GOT3 (cell line): ENCODE data around the gene XRCC5.
"Not testable (repeated sequence)": the region's sequence is repeated elsewhere in the genome, so short reads cannot be mapped to it uniquely, and the experiment has no call there.

Source experiments
- DNase-seq: peaks from one replicate; lab custom pipeline; 2025; ENCODE audit warnings: mixed read lengths; lab: John Stamatoyannopoulos, UW

Gene XRCC5

DNA sequence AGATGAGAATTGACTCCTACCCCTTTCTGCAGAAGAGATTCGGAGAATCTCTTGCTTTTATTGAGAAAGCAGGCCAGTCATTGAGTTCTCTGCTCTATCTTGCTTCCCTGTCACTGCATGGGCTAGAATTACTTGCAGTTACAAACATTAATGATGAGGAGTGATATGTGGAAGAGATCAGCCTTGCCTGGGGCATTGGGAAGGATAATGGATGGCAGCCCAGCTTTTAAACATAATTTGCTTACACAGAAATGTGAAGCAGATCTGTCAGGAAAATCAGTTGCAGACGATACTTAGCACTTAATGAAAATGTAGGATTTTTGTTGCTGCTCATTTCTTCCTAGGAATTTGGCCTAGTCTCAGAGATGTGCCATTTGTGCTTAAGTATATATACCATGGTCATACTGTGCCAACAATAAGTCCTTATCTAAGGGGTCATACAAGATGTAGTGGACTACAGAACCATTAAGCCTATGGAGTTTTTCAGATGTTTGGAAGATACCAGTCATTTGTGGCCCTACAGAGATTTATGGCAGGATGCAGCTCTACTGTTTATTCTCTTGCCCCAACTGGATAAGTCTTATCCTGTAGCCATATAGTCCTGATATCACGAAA is 92.7 kb downstream of the XRCC5 start:
- no peak for DNase-seq

DNA sequence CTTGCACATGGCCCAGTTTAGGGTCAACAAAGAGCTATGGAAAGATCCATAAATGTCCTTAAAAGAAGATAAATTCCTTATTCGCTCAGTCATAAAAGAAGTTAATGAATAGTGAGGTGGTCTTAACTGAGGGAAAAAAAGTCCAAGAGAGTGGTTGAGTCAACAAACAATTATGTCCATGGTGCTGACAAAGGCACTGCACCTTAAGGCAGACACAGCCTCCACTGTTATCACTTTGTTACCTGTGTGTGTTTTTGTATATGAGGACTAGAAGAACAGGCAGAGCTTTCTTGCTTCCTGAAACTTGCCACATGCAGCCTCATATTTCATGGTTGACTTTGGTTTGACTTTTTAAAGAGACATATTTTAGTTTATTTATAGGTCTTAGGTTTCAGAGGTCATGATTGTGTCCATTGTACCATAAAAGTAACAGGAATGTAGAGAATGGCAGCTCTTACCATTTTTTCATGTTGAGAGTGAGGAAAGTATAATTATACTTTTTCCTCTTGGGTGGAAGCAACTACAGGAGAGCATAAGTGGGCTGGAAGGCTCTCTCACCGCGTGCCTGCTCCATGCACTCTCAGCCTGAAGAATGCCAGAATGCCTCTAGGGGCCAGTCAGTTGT is 93.6 kb downstream of the XRCC5 start:
- no peak for DNase-seq

DNA sequence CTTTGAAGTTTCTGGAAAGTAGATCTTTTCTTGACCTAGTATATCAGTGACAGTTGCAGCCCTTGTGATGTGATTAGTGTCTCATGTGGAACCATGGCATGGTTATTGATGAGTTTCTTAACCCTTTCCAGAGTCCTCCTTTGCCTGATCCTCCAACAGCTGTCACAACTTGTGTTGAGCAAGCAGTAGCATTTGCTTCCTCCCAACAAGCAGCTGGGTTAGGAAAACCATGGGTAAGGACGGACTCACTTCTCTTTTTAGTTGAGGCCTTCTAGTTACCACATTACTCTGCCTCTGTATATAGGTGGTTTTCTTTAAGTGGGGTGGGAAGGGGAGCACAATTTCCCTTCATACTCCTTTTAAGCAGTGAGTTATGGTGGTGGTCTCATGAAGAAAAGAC is 96.3 kb downstream of the XRCC5 start:
- no peak for DNase-seq

DNA sequence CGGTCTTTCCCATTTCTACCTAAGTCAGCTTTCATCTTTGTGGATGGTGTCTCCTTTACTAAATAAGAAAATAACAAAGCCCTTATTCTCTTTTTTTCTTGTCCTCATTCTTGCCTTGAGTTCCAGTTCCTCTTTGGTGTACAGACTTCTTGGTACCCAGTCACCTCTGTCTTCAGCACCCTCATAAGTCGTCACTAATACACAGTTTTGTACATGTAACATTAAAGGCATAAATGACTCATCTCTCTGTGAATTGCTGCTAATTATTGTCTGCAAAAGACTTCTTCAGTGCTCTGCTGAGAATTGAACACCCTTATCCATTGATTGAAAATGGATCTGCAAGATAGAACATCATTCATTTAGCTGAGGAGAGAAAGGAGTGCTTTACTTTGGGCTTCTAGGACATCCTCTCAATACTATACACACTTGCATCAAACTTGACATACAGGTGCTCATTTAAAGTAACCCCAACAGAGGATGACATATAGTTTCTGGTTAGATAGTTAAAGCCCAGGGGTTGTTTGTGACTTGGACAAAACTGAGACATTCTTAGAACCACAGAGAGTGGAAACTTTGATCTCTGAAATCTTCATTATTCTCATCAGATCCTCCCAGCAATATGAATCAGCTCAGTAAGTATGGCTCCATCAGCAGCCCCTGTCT is 97.0 kb downstream of the XRCC5 start:
- no peak for DNase-seq

DNA sequence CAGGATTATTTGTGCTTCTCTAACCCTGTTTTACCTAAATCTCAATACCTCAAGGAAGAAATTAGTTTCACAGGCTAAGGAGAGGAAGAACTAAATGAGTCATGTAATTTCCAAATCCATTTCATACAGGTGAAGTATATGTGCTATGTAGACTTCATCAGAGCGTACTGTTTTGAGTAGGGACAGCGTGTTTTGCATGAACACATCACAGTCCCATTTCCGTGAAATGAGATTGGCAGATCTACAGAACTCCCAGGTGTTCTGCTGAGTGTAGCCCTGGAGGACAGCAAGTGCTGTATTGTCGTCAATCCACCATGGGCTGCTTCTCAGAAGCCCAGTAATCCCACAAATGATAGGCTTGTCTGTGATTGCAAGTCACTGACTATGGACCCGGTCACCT is 97.7 kb downstream of the XRCC5 start:
- no peak for DNase-seq

DNA sequence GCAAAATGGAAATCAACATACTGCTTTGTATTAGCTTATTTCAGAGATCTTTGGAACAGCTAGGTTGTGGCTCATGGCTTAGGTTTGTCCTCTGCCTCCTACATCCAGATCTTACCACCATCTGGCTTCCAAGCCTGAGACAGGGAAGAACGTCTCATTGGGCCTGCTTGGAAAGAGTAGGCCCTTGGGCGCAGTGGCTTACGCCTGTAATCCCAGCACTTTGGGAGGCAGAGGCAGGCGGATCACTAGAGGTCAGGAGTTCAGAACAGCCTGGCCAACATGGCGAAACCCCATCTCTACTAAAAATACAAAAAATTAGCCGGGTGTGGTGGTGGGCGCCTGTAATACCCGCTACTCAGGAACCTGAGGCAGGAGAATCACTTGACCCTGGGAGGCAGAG is 99.5 kb downstream of the XRCC5 start:
- not testable (repeated sequence) for DNase-seq

DNA sequence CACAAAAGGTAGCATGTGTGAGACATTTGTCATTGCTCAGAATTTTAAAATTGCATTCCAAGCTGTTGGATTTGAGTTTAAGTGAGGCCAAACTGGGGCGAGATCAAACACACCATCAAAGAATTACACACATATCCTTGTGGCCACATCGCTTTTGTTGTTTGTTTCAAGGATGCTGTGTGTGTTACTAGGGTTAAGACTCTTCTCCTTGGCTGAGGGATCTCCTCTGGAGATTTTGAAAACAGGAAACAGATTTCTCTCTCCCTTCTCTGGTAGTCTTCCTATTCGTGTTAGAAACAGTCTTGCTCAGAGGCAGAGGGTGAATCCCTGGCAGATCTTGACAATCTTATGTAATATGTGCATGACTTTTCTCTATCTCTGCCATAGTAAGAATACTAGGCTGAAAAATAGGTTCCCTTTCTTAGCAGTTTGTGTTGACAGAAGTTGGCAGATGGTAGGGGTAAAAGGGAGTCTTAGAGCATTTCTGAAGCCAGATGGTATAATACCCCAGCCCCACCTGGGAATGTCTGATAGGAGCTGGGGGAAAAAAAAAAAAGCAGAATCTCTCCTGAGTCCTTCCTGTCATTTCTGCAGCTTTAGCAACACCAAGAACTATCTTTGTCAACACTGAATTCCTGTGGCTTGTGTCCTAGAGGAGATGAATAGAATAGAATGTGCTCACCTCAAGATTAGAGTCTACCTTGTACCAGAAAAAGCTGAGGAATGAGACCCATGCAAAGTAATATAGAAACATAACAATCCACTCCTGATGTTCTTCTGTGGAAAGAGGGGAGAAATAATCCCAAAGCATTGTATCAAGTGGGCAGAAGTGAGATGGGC is 101.8 kb downstream of the XRCC5 start:
- no peak for DNase-seq

DNA sequence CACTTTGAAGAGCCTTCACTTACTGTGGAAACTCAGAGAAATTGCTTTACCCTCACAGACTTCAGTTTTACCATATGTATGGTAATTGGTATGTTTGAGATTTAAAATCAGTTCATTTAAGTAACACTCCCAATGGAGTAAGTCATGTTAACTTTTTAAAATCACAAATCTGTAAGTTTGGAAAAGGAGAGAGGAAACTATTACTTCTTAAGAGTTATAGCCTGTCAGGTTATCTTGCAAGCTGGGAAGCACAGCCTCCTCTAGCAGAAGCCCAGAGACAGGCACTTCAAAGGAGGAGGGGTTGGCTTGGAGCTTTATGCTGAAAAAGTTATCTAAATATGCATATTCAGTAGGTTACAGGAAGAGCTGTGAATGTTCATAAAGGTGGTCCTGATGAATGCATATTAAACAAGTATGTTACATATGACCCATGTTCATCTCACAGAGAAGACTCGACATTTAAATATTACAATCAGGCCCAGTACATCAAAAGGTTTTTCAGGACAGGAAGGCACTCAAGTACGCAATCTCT is 102.5 kb downstream of the XRCC5 start:
- no peak for DNase-seq

DNA sequence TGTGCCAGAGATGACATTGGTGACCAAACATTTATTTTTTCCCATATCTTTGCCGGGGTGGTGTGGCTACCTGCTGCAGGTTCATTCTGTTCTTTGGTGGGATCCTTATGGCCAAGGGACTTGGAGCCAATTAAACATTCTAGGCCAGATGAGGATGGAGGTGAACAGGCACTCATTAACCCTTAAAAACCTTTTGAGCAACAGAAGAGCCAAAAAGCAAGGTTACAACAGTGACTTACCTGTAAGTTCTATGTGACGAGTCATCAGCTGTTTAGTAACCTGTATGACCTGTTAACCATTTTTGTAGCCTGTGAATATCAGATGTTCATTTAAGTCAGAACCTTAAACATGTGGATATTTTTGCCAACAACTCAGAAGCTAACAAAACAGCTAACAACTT is 105.6 kb downstream of the XRCC5 start:
- no peak for DNase-seq

DNA sequence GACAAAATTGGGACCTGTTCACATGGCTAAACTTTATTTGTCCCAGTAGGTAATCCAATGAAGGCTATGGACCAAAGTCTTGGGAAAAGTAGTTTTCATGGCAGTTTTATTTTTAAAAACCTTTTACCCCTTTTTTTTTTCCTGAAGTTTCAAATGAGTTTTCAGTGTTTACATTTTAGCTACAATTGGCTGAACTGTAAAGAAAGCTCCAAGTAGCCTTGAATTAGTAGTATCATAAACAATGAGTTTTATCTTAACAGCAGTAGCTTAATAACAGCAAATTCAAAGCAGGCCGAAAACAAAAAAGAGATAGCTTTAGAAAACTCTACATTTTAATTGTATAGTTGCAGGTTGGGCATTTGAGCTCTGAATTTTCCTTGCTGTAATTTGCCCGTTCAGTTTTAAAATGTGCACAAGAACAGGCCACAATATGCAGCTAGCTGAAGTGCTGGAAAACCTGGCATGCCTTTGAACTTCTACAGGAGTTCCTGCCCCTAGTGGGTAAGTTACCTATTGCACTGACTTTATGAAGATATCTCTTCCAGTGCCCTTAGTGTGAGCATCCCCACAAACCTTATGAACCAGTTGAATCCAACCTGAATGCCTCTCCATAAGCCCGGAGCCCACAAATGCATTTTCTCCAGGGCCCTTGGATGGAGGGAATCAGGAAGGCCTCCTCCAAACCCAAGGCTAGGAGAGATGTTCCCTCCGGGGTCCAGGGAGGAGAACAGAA is 106.7 kb downstream of the XRCC5 start:
- no peak for DNase-seq

DNA sequence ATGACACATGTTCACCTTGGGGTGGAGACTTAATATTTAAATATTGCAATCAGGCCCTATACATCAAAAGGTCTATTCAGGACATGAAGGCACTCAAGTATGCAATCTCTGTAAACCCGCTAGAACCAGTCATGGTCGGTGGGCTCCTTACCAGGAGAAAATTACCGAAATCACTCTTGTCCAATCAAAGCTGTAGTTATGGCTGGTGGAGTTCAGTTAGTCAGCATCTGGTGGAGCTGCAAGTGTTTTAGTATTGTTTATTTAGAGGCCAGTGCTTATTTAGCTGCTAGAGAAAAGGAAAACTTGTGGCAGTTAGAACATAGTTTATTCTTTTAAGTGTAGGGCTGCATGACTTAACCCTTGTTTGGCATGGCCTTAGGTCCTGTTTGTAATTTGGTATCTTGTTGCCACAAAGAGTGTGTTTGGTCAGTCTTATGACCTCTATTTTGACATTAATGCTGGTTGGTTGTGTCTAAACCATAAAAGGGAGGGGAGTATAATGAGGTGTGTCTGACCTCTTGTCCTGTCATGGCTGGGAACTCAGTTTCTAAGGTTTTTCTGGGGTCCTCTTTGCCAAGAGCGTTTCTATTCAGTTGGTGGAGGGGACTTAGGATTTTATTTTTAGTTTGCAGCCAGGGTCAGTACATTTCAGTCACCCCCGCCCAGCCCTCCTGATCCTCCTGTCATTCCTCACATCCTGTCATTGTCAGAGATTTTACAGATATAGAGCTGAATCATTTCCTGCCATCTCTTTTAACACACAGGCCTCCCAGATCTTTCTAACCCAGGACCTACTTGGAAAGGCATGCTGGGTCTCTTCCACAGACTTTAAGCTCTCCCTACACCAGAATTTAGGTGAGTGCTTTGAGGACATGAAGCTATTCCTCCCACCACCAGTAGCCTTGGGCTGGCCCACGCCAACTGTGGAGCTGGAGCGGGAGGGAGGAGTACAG is 108.1 kb downstream of the XRCC5 start:
- no peak for DNase-seq

DNA sequence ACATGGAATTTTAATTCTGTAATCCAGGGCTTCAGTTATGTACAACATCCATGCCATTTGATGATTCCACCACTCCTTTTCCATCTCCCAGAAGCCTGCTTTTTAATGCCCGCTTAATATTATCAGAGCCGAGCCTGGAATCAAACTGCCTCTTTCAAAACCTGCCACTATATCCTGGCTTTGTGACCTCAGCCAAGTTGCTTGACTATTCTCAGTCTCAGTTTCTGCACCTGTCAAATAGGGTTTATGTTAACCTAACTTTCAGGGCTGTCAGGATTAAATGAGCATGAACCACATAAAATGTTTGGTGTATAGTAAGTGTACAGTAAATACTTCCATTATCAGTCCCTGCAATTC is 108.7 kb downstream of the XRCC5 start:
- no peak for DNase-seq

DNA sequence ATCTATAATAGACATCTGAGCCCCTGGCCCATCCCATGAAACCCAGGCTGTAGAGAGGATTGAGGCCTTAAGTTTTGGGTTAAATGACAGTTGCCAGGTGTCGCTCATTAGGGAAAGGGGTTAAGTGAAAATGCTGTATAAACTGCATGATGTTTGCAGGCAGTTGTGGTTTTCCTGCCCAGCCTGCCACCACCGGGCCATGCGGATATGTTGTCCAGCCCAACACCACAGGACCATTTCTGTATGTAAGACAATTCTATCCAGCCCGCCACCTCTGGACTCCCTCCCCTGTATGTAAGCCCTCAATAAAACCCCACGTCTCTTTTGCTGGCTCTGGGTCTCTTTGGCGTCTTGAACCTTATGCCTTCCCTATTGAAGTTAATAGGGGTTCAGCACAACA is 110.7 kb downstream of the XRCC5 start:
- DNase-seq, result no peak

DNA sequence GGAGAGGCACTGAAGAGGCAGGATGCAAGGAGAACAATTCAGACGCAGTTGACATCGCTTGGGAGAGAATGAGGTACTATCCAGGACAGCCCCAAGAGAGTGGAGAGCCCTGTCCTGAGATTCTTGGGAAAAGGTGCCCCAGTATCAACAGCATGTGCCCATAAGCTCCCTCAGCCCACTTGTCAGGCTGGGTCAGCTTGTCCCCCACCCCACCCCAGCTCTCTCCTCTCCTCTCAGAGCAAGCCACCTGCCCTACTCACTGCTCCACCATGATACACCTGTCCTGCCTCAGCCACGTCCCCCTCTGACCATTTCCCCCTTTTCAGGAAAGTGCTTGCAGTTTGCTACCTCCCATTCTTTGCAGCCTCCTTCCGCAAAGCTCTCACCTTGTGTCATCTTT is 111.8 kb downstream of the XRCC5 start:
- DNase-seq, result no peak

DNA sequence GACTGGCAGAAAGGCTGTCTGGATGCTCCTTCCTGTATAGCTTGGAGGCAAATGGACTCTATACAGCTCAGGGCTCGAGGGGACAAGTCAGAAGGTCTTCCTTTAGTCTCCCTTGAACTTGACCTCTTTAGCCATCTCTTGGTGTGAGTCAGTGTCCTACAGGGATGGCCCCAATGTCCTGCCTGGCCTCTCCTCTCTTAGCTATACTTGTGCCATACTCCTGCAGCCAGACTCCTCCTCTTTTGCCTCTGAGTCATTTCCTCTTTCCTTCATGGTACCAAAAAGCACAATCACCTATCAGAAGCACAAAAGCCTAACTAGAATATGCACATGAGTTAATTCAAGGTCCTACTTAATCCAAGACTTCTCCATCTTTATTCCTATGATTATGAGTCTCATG is 112.7 kb downstream of the XRCC5 start:
- no peak for DNase-seq

DNA sequence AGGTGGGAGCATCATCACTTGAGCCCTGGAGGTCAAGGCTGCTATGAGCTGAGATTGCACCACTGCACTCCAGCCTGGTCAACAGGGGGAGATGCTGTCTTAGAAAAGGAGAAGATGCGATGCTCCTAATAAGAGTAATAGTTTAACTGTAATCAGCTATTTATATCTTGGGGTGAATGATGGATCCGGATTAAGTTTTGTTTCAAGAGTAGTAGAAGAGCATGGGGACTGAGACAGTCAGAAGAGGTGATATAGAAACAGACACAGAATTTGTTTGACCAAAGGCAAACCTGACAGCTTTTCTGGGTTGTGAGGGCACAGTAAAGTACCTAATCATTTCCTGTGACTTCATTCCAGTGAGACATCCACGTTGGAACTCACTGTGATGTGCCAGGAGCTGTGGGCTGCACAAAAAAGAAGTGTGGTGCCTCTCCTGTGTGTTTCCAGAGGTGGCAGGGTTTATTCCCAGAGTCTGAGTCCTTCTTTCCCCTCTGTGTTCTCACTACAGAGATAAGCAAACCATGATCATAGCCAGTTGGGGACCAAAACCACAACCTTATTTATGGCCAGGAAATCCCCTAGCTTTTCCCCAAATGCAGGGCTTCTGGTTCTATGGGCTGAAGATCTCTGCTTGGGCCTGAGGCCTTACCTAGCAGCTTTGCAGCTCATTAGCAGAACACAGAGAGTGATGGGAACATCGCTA is 113.7 kb downstream of the XRCC5 start:
- no peak for DNase-seq

DNA sequence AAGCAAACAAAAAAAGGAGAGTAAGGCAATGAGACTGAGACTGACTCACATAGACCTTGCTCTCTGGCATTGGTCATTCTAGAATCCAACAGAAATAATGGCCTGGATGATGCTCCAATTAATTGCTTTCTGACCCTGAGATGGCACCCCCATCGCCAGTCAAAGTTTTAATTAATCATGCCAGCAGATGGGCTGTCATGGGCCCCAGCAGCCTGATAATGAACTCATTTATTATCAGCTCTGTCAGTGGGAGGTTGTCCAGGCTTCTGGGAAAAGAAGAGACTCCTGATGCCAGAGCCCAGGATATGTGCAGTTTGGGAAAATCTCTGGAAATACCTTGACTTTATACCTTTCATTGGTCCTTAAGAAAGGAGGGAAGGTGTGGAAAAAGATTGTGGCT is 115.2 kb downstream of the XRCC5 start:
- DNase-seq, result no peak

DNA sequence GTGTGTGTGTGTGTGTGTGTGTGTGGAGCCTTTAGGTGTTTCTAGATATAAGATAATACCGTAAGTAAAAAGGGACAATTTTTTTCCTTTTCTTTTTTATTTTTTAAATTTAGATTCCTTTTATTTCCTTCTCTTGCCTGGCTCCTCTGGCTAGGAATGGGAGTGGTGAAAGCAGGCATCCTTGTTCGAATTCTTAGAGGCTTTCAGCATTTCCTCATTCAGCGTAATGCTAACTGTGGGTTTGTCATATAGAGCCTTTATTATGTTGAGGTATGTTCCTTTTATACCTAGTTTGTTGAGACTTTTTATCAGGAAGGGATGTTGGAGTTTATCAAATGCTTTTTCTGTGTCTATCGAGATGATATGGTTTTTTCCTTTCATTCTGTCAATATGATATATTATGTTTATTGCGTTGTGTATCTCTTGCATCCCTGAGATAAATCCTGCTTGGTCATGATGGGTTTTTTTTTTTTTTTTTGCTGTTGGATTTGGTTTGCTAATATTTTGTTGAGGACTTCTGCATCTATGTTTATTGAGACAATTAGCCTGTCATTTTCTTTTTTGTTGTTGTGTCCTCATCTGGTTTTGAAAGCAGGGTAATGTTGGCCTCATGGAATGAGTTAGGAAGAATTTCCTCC is 120.2 kb downstream of the XRCC5 start:
- no peak for DNase-seq

DNA sequence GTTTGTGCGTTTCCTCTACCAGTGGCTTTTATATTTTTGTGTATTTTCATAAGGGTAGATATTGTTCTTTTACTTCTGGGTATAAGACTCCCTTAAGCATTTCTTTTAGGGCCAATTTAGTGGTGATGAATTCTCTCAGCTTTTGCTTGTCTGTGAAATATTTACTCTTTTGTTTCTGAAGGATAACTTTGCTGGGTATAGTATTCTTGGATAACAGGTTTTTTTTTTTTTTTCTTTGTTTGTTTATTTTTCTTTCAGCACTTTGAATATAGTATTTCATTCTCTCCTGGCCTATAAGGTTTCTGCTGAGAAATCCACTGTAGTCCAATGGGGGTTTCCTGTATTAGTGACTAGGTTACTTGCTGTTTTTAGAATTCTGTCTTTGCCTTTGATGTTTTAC is 122.7 kb downstream of the XRCC5 start:
- no peak for DNase-seq

DNA sequence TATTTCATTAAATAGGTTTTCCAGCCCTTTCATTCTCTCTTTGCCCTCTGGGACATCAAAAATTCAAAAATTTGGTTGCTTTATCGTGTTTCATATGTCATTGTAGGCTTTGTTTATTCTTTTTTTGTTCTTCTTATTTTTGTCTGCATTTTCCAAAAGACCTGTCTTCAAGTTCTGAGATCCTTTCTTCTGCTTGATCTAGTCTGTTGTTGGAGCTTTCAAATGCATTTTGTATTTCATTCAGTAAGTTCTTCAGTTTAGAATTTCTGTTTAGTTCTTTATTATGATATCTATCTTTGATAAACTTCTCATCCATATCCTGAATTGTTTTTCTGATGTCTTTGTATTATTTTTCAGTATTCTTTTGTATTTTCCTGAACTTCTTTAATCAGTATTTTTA is 123.6 kb downstream of the XRCC5 start:
- no peak for DNase-seq
